C1 segment of cervical spinal cord (tissue), 14 donors: Measurements from ENCODE around the gene ZNF574.
"Not testable (repeated sequence)": the region's sequence is repeated elsewhere in the genome, so short reads cannot be mapped to it uniquely, and the experiment has no call there.

Source experiments
- DNase-seq, 14 donors: peaks; one replicate each; lab custom pipeline; 2025; lab: John Stamatoyannopoulos, UW

ZNF574 gene, protein sequence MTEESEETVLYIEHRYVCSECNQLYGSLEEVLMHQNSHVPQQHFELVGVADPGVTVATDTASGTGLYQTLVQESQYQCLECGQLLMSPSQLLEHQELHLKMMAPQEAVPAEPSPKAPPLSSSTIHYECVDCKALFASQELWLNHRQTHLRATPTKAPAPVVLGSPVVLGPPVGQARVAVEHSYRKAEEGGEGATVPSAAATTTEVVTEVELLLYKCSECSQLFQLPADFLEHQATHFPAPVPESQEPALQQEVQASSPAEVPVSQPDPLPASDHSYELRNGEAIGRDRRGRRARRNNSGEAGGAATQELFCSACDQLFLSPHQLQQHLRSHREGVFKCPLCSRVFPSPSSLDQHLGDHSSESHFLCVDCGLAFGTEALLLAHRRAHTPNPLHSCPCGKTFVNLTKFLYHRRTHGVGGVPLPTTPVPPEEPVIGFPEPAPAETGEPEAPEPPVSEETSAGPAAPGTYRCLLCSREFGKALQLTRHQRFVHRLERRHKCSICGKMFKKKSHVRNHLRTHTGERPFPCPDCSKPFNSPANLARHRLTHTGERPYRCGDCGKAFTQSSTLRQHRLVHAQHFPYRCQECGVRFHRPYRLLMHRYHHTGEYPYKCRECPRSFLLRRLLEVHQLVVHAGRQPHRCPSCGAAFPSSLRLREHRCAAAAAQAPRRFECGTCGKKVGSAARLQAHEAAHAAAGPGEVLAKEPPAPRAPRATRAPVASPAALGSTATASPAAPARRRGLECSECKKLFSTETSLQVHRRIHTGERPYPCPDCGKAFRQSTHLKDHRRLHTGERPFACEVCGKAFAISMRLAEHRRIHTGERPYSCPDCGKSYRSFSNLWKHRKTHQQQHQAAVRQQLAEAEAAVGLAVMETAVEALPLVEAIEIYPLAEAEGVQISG

DNA sequence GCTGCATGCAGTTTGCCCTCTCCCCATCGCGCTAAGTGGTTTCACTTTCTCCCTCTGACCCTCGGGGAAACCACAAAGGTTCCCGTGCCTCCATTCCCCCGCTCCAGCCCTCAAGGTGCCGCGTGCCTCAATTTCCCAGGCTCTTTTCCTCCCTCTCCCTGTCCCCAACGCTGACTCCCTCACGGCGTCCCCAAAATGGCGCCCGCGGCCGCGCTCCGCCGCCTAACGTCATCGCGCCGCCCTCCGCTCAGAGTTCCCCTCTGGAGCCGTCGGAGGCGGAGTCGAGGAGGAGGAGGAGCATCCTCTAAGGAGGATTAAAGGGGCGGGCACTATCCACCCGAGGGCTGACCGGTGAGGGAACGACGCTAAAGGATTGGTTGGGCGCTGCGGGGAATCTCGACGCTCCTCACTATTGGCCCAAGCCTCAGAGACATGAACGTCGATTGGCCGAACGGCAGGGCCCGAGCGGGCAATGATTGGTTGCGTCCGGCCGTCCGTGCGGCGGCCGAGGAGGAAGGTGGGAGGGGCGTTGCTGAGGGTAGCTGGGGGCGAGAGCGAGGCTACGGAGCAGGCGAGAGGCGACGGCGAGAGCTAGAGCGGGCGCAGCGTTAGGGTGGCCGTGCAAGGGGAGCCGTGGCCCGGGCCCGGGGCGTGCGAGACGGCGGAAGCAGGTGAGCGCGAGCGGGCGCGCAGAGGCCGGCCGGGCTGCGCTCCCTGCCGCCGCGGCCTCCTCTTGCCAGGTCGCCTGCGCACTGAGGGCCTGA, at the start of gene ZNF574:
Gene ZNF574, plus strand, starts transcription at position 551 of the 764 bp plus-strand sequence. CDS start 2,441 bp downstream, outside the sequence.
- peak; percentile 89 to 99 (median 97) for DNase-seq

DNA sequence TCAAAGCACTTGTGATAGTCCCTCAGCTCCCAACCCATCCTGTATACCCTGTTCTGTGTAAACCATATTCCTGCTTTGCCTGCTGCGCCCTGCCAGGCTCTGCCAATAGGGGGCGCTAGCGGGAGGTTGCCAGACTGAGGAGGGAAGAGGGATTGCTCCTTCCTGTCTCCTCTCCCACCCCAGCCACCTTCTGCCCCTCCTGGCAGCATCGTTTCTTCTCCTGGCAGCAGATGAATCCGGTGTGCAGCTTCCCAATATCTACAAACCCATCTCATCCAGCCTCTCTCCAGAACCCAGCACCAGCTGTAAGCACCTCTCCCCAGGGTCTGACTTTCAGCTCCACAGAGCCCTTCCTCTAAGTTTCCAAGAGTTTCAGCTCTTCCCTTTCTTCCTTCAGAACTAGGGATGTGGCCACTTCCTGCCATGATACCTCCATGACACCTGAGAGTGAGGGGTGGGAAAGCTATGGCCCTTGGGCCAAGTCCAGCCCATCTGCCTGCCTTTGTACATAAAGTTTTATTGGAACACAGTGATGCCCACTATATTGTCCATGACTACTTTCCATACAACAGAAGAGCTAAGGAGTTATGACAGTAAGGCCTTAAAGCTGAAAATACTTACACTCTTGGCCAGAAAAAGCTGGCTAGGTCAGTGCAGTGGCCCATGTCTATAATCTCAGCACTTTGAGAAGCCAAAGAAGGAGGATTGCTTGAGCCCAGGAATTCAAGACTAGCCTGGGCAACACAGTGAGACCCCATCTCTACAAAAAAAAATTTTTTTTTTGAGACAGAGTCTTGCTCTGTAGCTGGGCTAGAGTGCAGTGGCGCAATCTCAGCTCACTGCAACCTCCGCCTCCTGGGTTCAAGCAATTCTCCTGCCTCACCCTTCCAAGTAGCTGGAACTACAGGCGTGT, 47.4 kb upstream of the ZNF574 start:
- DNase-seq: no peak

GRCh38 chr19:42030645-42031440, 45.1 kb upstream of the ZNF574 start:
- peak in 7 of 14 donors; percentile 4 to 78 (median 27) for DNase-seq

DNA sequence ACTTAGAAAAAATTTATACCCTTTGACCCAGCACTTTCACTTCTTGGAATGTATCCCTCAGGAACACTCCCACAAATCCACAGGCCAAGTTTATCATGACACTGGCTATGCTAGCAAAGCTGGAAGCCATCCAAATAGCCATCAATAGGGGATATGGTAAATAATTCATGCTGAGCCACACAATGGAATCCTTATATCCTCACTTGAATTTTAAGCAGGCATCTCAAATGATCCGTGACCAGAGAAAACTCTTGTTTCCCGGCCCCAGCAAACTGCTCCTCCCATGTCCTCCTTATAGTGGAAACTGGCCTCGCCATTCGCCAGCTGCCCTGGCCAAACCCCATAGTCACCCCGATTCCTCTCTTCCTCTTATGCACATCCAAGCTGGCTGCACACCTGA, 43.5 kb upstream of the ZNF574 start:
- DNase-seq: no peak

DNA sequence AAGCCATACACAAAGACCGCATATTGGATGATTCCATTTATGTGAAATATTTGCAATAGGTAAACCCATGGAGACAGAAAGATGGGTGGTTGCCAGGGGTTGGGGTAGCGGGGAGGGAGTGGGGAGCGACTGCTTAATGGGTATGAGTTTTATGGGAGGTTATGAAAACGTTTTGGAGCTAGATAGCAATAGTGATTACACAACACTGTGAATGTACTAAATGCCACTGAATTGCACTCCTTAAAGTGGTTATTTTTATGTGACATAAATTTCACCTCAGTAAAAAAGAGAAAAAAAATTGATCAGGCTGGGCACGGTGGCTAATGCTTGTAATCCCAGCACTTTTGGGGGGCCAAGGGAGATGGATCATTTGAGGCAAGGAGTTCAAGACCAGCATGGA, 42.6 kb upstream of the ZNF574 start:
- no peak for DNase-seq

GRCh38 chr19:42034640-42035391, 41.1 kb upstream of the ZNF574 start:
- peak in 7 of 14 donors; percentile 3 to 41 (median 12) for DNase-seq

DNA sequence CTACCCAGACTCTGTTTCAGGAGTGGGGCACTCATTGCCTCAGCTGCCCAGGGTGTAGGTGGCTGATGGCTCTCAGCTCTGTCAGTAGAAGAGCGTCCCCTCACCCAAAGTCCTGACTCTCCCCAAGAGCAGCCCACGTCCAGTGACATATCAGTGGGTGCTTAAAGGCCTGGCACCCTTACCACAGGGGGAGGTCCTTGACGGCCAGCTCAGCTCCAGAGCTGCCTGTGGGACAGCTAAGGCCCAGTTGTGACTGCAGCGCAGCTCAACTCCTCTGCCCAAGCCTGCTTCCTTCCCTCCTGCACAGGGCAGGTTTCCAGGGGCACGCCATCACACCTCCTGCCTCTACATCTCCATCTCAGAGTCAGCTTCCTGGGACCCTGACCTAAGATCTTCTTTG, 38.3 kb upstream of the ZNF574 start:
- DNase-seq: no peak

- peak in 2 of 14 donors; percentile 22 to 44 for DNase-seq
Observed at GRCh38 chr19:42038666-42039065, 37.3 kb upstream of the ZNF574 start.

- DNase-seq: no peak
Observed at GRCh38 chr19:42040031-42040430, 35.9 kb upstream of the ZNF574 start.

DNA sequence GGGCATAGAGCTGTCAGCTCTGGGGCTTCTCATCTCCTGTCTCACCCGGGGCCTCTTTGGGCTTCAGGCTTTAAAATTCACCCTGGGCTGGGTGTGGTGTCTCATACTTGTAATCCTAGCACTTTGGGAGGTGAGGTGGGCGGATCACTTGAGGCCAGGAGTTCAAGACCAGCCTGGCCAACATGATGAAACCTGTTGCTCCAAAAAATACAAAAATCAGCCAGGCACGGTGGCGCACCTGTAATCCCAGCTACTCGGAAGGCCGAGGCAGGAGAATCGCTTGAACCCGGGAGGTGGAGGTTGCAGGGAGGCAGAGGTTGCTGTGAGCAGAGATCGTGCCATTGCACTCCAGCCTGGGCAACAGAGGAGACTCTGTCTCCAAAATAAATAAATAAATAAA, 35.5 kb upstream of the ZNF574 start:
- DNase-seq: not testable (repeated sequence)

- peak in 1 of 14 donors; percentile 93 for DNase-seq
Observed at GRCh38 chr19:42042455-42043170, 33.4 kb upstream of the ZNF574 start.

GRCh38 chr19:42045575-42045974, 30.4 kb upstream of the ZNF574 start:
- DNase-seq: no peak

GRCh38 chr19:42048992-42049391, 27.0 kb upstream of the ZNF574 start:
- DNase-seq: no peak

DNA sequence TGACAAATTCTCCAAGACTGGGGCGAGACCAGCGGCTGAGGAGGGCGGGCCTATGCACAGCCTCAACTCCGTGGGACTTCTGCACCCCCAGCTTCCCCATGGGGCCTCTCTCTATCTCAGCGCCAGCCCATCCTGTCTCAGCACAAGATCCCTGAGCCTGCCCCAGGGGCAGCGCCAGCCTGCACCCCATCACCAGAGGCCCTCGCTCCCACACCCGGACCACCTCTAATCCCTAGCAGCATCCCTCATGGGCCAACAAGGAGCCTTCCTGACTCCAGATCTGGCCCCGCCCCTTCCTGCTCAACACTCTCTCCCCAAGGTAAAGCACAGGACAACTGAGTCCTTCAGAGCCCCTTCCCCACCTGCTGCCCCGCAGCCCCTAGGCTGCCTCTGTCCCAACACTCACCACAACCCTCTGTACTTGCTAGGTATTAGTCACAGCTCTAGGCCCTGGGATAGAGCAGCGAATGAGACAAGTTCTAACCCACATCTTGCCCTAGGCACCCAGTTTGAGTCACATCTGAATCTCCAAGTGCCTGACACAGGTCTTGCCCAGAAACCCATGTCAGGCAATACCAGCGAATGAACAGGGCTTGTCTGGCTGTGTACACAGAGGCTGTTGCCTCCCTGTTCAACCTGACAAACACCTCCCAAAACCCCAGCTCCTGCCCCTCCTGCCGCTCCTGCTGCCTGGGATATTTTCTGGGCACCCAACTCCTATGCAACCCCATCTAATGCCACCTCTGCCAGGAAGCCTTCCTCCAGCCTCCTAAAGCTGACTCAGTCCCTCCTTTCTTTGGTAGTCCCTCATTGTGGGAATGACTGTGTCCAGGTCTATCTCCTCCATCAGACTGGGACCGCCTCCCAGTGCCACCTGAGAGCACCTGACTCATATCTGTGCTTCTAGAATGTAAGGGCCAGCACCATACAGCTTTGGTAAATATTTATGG, 24.5 kb upstream of the ZNF574 start:
- DNase-seq: no peak

GRCh38 chr19:42052241-42052863, 23.6 kb upstream of the ZNF574 start:
- DNase-seq: peak in 1 of 14 donors; percentile 17

- no peak for DNase-seq
Observed at GRCh38 chr19:42053037-42053935, 22.7 kb upstream of the ZNF574 start.
